ENCODE data around the gene CHMP1A. TPM values are rescaled to one million over a fixed set of nuclear protein-coding genes. Genes with fewer than 3 reads are reported as not detected.
A peak's percentile ranks its signal among the peaks of the same experiment; 100 is the strongest.
"Not testable (repeated sequence)": the region's sequence is repeated elsewhere in the genome, so short reads cannot be mapped to it uniquely, and the experiment has no call there.

CHMP1A gene
- 10 to 100 TPM in 11 of 12 donors, not detected in 1; 32.7 to 61.0 (median 45.6) TPM for polyA plus RNA-seq (ENCODE audit: insufficient read length in 12 of 12)
- long read RNA-seq, donor 1, partial matches to known transcripts = 46 of 81 reads
- long read RNA-seq, donor 1, other reads (novel, unspliced or antisense) = 29 of 81 reads
- long read RNA-seq, donor 2, partial matches to known transcripts = 0 of 22 reads
- long read RNA-seq, donor 2, other reads (novel, unspliced or antisense) = 21 of 22 reads
- long read RNA-seq, donor 3, partial matches to known transcripts = 0 of 4 reads
- long read RNA-seq, donor 3, other reads (novel, unspliced or antisense) = 0 of 4 reads
- long read RNA-seq, donor 4, partial matches to known transcripts = 0 of 13 reads
- long read RNA-seq, donor 4, other reads (novel, unspliced or antisense) = 8 of 13 reads
- long read RNA-seq, donor 5, partial matches to known transcripts = 7 of 45 reads
- long read RNA-seq, donor 5, other reads (novel, unspliced or antisense) = 34 of 45 reads
- long read RNA-seq, donor 6, partial matches to known transcripts = 0 of 3 reads
- long read RNA-seq, donor 6, other reads (novel, unspliced or antisense) = 0 of 3 reads
- long read RNA-seq, donor 7, partial matches to known transcripts = 0 of 2 reads
- long read RNA-seq, donor 7, other reads (novel, unspliced or antisense) = 0 of 2 reads
- long read RNA-seq, donor 8, partial matches to known transcripts = 0 of 28 reads
- long read RNA-seq, donor 8, other reads (novel, unspliced or antisense) = 23 of 28 reads
- long read RNA-seq, donor 9, partial matches to known transcripts = 0 of 15 reads
- long read RNA-seq, donor 9, other reads (novel, unspliced or antisense) = 14 of 15 reads
- long read RNA-seq, donor 10, partial matches to known transcripts = 0 of 20 reads
- long read RNA-seq, donor 10, other reads (novel, unspliced or antisense) = 17 of 20 reads
- long read RNA-seq, donor 11, partial matches to known transcripts = 0 of 29 reads
- long read RNA-seq, donor 11, other reads (novel, unspliced or antisense) = 26 of 29 reads

- peak; percentile 92 for DNase-seq
Measured at GRCh38 chr16:89657442-89658220, at the start of gene CHMP1A, which contains the start of gene SPATA33. Gene CHMP1A (minus strand): TSS chr16:89657708. CDS start chr16:89657588, 120 bp downstream. Gene SPATA33 (plus strand): TSS chr16:89657836. CDS start chr16:89657912, 76 bp downstream.

GRCh38 chr16:89706518-89707260 is 49.2 kb upstream of the CHMP1A start:
- no peak for DNase-seq

GRCh38 chr16:89705006-89705405 is 47.5 kb upstream of the CHMP1A start:
- no peak for DNase-seq

GRCh38 chr16:89704281-89704680 is 46.8 kb upstream of the CHMP1A start:
- DNase-seq = no peak

GRCh38 chr16:89701425-89702406 is 44.2 kb upstream of the CHMP1A start, which contains the start of gene SPATA2L:
Gene SPATA2L (minus strand): TSS chr16:89701705. CDS start chr16:89701232, 473 bp downstream.
- DNase-seq = peak; percentile 70

- DNase-seq = no peak
Measured at GRCh38 chr16:89700649-89701424, 43.3 kb upstream of the CHMP1A start.

GRCh38 chr16:89700100-89700648 is 42.7 kb upstream of the CHMP1A start:
- peak; percentile 89 for DNase-seq

- not testable (repeated sequence) for DNase-seq
Measured at GRCh38 chr16:89699629-89700099, 42.2 kb upstream of the CHMP1A start.

- DNase-seq = not testable (repeated sequence)
Measured at GRCh38 chr16:89698717-89699116, 41.2 kb upstream of the CHMP1A start.

GRCh38 chr16:89697616-89698331 is 40.3 kb upstream of the CHMP1A start:
- no peak for DNase-seq

GRCh38 chr16:89697161-89697615 is 39.7 kb upstream of the CHMP1A start:
- no peak for DNase-seq

GRCh38 chr16:89696670-89697128 is 39.2 kb upstream of the CHMP1A start:
- no peak for DNase-seq

GRCh38 chr16:89695875-89696669 is 38.6 kb upstream of the CHMP1A start:
- no peak for DNase-seq

GRCh38 chr16:89695086-89695874 is 37.8 kb upstream of the CHMP1A start:
- no peak for DNase-seq

GRCh38 chr16:89694784-89695085 is 37.2 kb upstream of the CHMP1A start:
- not testable (repeated sequence) for DNase-seq
